Liver (tissue), 3 donors: ENCODE measurements around the gene MARCKS.

Experiments used
- CTCF ChIP-seq: fragments of 150-350 bp; IDR thresholded peaks from 2 replicates; pipeline ENCODE4 v1.5.1; 2017; ENCODE audit warnings: improper control_type of control experiment, low read depth, low read length; ENCODE audit not compliant: missing input control
- HNF4A ChIP-seq, 2 donors: conservative IDR thresholded peaks; 2 replicates each; pipeline ENCODE4 v1.6.1; 2016; ENCODE audit warnings: antibody characterized with exemption in 2 of 2, mild to moderate bottlenecking in 2 of 2
- JUND ChIP-seq, 2 donors: IDR thresholded peaks; 2 replicates each; pipeline ENCODE4 v1.6.1; 2016; ENCODE audit warnings: antibody characterized with exemption in 2 of 2
- NR2F2 ChIP-seq: IDR thresholded peaks from 2 replicates; pipeline ENCODE4 v1.6.1; 2016; ENCODE audit warnings: antibody characterized with exemption
- REST ChIP-seq: IDR thresholded peaks from 2 replicates; pipeline ENCODE4 v1.6.1; 2016; ENCODE audit warnings: antibody characterized with exemption, mild to moderate bottlenecking
- SP1 ChIP-seq: IDR thresholded peaks from 2 replicates; pipeline ENCODE4 v1.6.1; 2018; ENCODE audit warnings: antibody characterized with exemption, mild to moderate bottlenecking
- TAF1 ChIP-seq: conservative IDR thresholded peaks from 2 replicates; pipeline ENCODE4 v1.6.1; 2016; ENCODE audit warnings: antibody characterized with exemption, mild to moderate bottlenecking
- YY1 ChIP-seq: IDR thresholded peaks from 2 replicates; pipeline ENCODE4 v1.6.1; 2016; ENCODE audit warnings: antibody characterized with exemption, mild to moderate bottlenecking
- donor health status: healthy.
- donor health status: healthy.

GRCh38 chr6:113813142-113813541 is 44.0 kb upstream of the MARCKS start:
- TF ChIP-seq CTCF (no peak), YY1 (no peak), HNF4A (conservative IDR thresholded peaks at IDR 0.05) (no peak), SP1 (no peak), TAF1 (no peak), JUND (IDR thresholded peaks at IDR 0.05) (no peak), REST (no peak), NR2F2 (no peak)
